HEK293T (cell line): ENCODE data around the gene CPED1.

ENCODE experiments used
- BHLHE40 ChIP-seq: fragments of 450-650 bp; IDR thresholded peaks from 2 replicates; pipeline ENCODE4 v1.6.1; 2016; ENCODE audit warnings: mild to moderate bottlenecking, moderate library complexity, borderline replicate concordance
- CTBP1 ChIP-seq: fragments of 450-650 bp; IDR thresholded peaks from 2 replicates; pipeline ENCODE4 v1.6.1; 2016; ENCODE audit warnings: borderline replicate concordance
- FOXM1 ChIP-seq: fragments of 450-650 bp; IDR thresholded peaks from 2 replicates; pipeline ENCODE4 v1.6.1; 2017; ENCODE audit warnings: mild to moderate bottlenecking, borderline replicate concordance
- NFRKB ChIP-seq: fragments of 450-650 bp; IDR thresholded peaks from 2 replicates; pipeline ENCODE4 v1.6.1; 2016; ENCODE audit warnings: mild to moderate bottlenecking, moderate library complexity
- SUZ12 ChIP-seq: fragments of 450-650 bp; IDR thresholded peaks from 2 replicates; pipeline ENCODE4 v1.6.1; 2016; ENCODE audit warnings: mild to moderate bottlenecking

DNA sequence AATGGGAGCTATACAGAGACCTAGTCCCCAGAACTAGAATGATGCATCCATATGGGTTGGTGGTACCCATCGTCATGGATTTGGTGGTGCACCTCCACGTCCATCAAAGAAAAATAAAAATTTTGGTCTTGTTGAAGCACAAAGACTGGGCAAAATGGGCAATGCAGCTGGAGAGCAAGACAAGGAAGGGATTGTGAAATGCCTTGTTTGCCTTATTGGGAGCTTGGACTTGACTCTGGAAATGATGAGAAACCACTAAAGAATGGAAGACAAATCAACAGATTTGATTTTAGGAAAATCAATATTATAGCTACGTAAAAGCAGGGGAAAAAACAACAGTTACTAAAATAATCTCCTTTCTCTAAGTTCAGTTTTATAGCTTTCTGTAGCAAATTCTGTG lies 150.9 kb downstream of the CPED1 start:
- TF ChIP-seq SUZ12 = no peak
- no peak for TF ChIP-seq BHLHE40
- no peak for TF ChIP-seq NFRKB
- TF ChIP-seq CTBP1 = no peak
- TF ChIP-seq FOXM1 = no peak
